Measurements from ENCODE around the gene OR8K5.

- TF ChIP-seq CTCF (IDR thresholded peaks at IDR 0.05) (no peak), POLR2A (IDR thresholded peaks at IDR 0.05) (no peak)
These were observed 8.7 kb downstream of the OR8K5 start for GRCh38 chr11:56151376-56151775.
